Measurements from ENCODE around the gene GRK5.

The GRK5 gene

GRCh38 chr10:119502618-119503155, 295.3 kb downstream of the GRK5 start:
- TF ChIP-seq, protein P1, sequence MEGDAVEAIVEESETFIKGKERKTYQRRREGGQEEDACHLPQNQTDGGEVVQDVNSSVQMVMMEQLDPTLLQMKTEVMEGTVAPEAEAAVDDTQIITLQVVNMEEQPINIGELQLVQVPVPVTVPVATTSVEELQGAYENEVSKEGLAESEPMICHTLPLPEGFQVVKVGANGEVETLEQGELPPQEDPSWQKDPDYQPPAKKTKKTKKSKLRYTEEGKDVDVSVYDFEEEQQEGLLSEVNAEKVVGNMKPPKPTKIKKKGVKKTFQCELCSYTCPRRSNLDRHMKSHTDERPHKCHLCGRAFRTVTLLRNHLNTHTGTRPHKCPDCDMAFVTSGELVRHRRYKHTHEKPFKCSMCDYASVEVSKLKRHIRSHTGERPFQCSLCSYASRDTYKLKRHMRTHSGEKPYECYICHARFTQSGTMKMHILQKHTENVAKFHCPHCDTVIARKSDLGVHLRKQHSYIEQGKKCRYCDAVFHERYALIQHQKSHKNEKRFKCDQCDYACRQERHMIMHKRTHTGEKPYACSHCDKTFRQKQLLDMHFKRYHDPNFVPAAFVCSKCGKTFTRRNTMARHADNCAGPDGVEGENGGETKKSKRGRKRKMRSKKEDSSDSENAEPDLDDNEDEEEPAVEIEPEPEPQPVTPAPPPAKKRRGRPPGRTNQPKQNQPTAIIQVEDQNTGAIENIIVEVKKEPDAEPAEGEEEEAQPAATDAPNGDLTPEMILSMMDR (IDR thresholded peaks at IDR 0.05) = no peak
- Histone ChIP-seq H3K4me3 (ENCODE audit: low read depth in 1 of 2, low read length in 1 of 2) (no peak overlapping the region), H3K27ac (no peak overlapping the region), H3K27me3 (no peaks in the 10 kb centered on the region), H3K9me3 (no peaks in the 10 kb centered on the region), H3K36me3 (no peaks in the 10 kb centered on the region), H3K4me1 (ENCODE audit: control insufficient read depth in 1 of 2, insufficient read depth in 1 of 2, low read depth in 1 of 2, low read length in 1 of 2) (no peaks in the 10 kb centered on the region)

GRCh38 chr10:119503821-119504220, 296.4 kb downstream of the GRK5 start:
- no peak overlapping the region for H3K4me3 ChIP-seq (ENCODE audit: low read depth in 1 of 2, low read length in 1 of 2)
- no peaks in the 10 kb centered on the region for H3K27me3 ChIP-seq
- no peaks in the 10 kb centered on the region for H3K9me3 ChIP-seq
- H3K27ac ChIP-seq = no peak overlapping the region
- no peaks in the 10 kb centered on the region for H3K4me1 ChIP-seq (ENCODE audit: control insufficient read depth in 1 of 2, insufficient read depth in 1 of 2, low read depth in 1 of 2, low read length in 1 of 2)
- no peaks in the 10 kb centered on the region for H3K36me3 ChIP-seq
- TF ChIP-seq, protein P1 (IDR thresholded peaks at IDR 0.05) = no peak

- no peaks in the 10 kb centered on the region for H3K9me3 ChIP-seq
- no peak overlapping the region for H3K4me3 ChIP-seq (ENCODE audit: low read depth in 1 of 2, low read length in 1 of 2)
- no peaks in the 10 kb centered on the region for H3K36me3 ChIP-seq
- TF ChIP-seq, protein P1 (IDR thresholded peaks at IDR 0.05) = no peak
- H3K27ac ChIP-seq = no peak overlapping the region
- no peaks in the 10 kb centered on the region for H3K27me3 ChIP-seq
- H3K4me1 ChIP-seq (ENCODE audit: control insufficient read depth in 1 of 2, insufficient read depth in 1 of 2, low read depth in 1 of 2, low read length in 1 of 2) = no peaks in the 10 kb centered on the region
Observed at GRCh38 chr10:119504651-119505050, 297.3 kb downstream of the GRK5 start.

DNA sequence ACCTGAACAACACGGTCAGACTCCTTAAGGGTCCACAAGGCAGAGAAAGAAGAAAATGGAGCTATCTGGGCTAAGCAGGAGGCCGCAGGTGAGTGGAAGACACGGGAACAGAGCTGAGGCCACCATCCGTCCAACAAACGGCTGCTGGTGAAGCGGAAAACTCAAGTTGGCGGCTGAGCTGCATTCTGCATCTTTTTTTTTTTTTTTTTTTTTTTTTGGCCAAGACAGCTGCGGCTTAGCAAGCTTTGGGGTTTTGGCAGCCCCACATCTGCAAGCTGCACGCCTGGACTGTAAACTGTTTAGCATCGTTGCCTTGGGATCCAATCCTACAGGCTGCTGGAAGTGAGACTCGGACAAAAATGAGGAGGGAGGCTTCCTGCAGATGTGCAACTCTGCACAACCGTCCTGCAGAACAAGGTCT, 297.8 kb downstream of the GRK5 start:
- H3K4me3 ChIP-seq (ENCODE audit: low read depth in 1 of 2, low read length in 1 of 2) = no peak overlapping the region
- TF ChIP-seq, protein P1 (IDR thresholded peaks at IDR 0.05) = no peak
- H3K27ac ChIP-seq = no peak overlapping the region
- H3K9me3 ChIP-seq = no peaks in the 10 kb centered on the region
- H3K4me1 ChIP-seq (ENCODE audit: control insufficient read depth in 1 of 2, insufficient read depth in 1 of 2, low read depth in 1 of 2, low read length in 1 of 2) = peaks cover 0 to under 1% of the 10 kb centered on the region in 2 experiments
- H3K27me3 ChIP-seq = no peaks in the 10 kb centered on the region
- no peaks in the 10 kb centered on the region for H3K36me3 ChIP-seq

All from neutrophil (primary cell).